Spinal cord (tissue), 10 donors: ENCODE data around the gene NOB1. TPM values are rescaled to one million over a fixed set of nuclear protein-coding genes. Genes with fewer than 3 reads are reported as not detected.
A peak's percentile ranks its signal among the peaks of the same experiment; 100 is the strongest.

Source experiments
- DNase-seq, 6 donors: peaks; one replicate each; pipeline versions ENCODE4 v3.0.0 to v3.0.0-alpha.2; 2013 to 2015; ENCODE audit warnings: low spot score in 6 of 6, low read depth in 4 of 6
- H3K27ac ChIP-seq: one replicate; pipeline ENCODE4 v1.5.1; 2013; ENCODE audit warnings: low read depth, low read length, control low read depth
- H3K27me3 ChIP-seq: one replicate; pipeline ENCODE4 v1.6.1; 2013; ENCODE audit warnings: low read length; ENCODE audit not compliant: control insufficient read depth, insufficient read depth
- H3K36me3 ChIP-seq: one replicate; pipeline ENCODE4 v1.6.1; 2013; ENCODE audit warnings: low read length; ENCODE audit not compliant: control insufficient read depth, insufficient read depth
- H3K4me1 ChIP-seq: one replicate; pipeline ENCODE4 v1.6.1; 2013; ENCODE audit warnings: low read length; ENCODE audit not compliant: control insufficient read depth, insufficient read depth
- H3K4me3 ChIP-seq: one replicate; pipeline ENCODE4 v1.5.1; 2013; ENCODE audit warnings: low read depth, low read length, control low read depth
- H3K9me3 ChIP-seq: one replicate; pipeline ENCODE4 v1.6.1; 2013; ENCODE audit warnings: low read length; ENCODE audit not compliant: control insufficient read depth, insufficient read depth
- WGBS: methylation state at CpG from one replicate; pipeline ENCODE4 v1.1.5; 2013; ENCODE audit warnings: missing lambda C conversion rate; ENCODE audit not compliant: insufficient coverage; 5-methylcytosine and 5-hydroxymethylcytosine counted together
- polyA plus RNA-seq, 2 donors: library from polyadenylated mRNA; unstranded; fragments of 120-200 nt; gene quantifications; one replicate each; pipeline ENCODE4 v1.2.1, GENCODE V29; 2013; ENCODE audit not compliant: insufficient read length in 2 of 2
- total RNA-seq, 2 donors: library from RNA; depleted of rRNA in 1 of 2; stranded (reverse); fragments of 120-200 nt in 1 of 2; fragments of >200 nt in 1 of 2; gene quantifications; one replicate each; pipeline versions ENCODE4 v1.2.3 to v1.2.4, GENCODE V29; 2013 to 2014
- donor health status: healthy.

The NOB1 gene
- total and polyA plus RNA-seq, 4 donors = 10.8 to 38.7 (median 22.9) TPM

DNA sequence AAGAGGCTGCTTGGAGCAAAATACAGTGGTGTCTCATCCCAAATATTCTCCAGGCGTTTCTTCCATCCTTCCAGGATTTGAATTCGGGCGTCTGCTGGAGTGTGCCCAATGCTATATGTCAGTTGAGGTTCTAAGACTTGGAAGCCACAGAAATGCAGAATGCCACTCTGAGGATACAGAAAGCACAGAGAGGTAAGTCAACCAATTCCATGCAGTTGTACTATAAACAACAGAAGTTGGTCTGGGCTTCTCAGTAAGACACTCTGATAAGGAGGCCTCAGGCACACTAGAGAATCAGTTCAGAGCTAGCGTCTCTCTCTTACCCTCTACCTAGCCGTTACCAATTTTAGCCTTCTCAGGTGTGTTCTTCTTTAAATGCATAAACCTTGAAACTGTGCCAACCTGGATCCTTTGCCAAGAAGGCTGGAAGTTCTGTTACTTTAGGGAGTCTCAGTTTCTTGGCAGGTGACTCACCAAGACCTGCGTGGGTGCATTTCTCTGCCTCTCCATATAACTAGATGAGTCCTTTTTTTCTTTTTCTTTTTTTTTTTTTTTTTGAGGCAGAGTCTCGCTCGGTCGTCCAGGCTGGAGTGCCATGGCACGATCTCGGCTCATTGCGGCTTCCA, 43.5 kb downstream of the NOB1 start:
- Histone ChIP-seq H3K4me3 (no peak overlapping the region), H3K36me3 (peaks cover 24% of the 10 kb centered on the region), H3K27me3 (no peaks in the 10 kb centered on the region), H3K4me1 (no peaks in the 10 kb centered on the region), H3K9me3 (no peaks in the 10 kb centered on the region), H3K27ac (no peak overlapping the region)
- DNase-seq = peak in 1 of 6 donors; percentile 9
- 93% methylated on average over 8 of the region's 12 CpGs for WGBS

- no peaks in the 10 kb centered on the region for H3K4me1 ChIP-seq
- H3K36me3 ChIP-seq = peaks cover 16% of the 10 kb centered on the region
- DNase-seq = peak; percentile 36 to 92 (median 43)
- no peaks in the 10 kb centered on the region for H3K27me3 ChIP-seq
- no peak overlapping the region for H3K4me3 ChIP-seq
- H3K9me3 ChIP-seq = no peaks in the 10 kb centered on the region
- 30% methylated on average over 3 of the region's 5 CpGs for WGBS
- H3K27ac ChIP-seq = no peak overlapping the region
Observed at GRCh38 chr16:69709456-69710084, 45.2 kb downstream of the NOB1 start.

GRCh38 chr16:69707920-69708683, 46.6 kb downstream of the NOB1 start:
- H3K4me1 ChIP-seq = no peaks in the 10 kb centered on the region
- DNase-seq = no peak
- no peak overlapping the region for H3K4me3 ChIP-seq
- H3K27me3 ChIP-seq = no peaks in the 10 kb centered on the region
- H3K9me3 ChIP-seq = no peaks in the 10 kb centered on the region
- no peak overlapping the region for H3K27ac ChIP-seq
- 91% methylated on average over 9 of the region's 10 CpGs for WGBS
- peaks cover 16% of the 10 kb centered on the region for H3K36me3 ChIP-seq

GRCh38 chr16:69706975-69707340, 47.8 kb downstream of the NOB1 start:
- DNase-seq = no peak
- no peaks in the 10 kb centered on the region for H3K27me3 ChIP-seq
- no CpG with 5 or more reads among the region's 2 CpGs for WGBS
- no peaks in the 10 kb centered on the region for H3K4me1 ChIP-seq
- H3K9me3 ChIP-seq = no peaks in the 10 kb centered on the region
- H3K4me3 ChIP-seq = no peak overlapping the region
- no peak overlapping the region for H3K27ac ChIP-seq
- peaks cover 6% of the 10 kb centered on the region for H3K36me3 ChIP-seq

GRCh38 chr16:69706256-69706974, 48.3 kb downstream of the NOB1 start:
- no CpG with 5 or more reads among the region's 1 CpG for WGBS
- Histone ChIP-seq H3K4me3 (no peak overlapping the region), H3K36me3 (peaks cover 6% of the 10 kb centered on the region), H3K27me3 (no peaks in the 10 kb centered on the region), H3K9me3 (no peaks in the 10 kb centered on the region), H3K27ac (no peak overlapping the region), H3K4me1 (no peaks in the 10 kb centered on the region)
- no peak for DNase-seq

- DNase-seq = no peak
- Histone ChIP-seq H3K4me1 (no peaks in the 10 kb centered on the region), H3K27me3 (no peaks in the 10 kb centered on the region), H3K27ac (no peak overlapping the region), H3K36me3 (peaks cover 10% of the 10 kb centered on the region), H3K9me3 (no peaks in the 10 kb centered on the region), H3K4me3 (no peak overlapping the region)
- WGBS = no CpG with 5 or more reads among the region's 2 CpGs
Observed at GRCh38 chr16:69703638-69704037, 51.1 kb downstream of the NOB1 start.

DNA sequence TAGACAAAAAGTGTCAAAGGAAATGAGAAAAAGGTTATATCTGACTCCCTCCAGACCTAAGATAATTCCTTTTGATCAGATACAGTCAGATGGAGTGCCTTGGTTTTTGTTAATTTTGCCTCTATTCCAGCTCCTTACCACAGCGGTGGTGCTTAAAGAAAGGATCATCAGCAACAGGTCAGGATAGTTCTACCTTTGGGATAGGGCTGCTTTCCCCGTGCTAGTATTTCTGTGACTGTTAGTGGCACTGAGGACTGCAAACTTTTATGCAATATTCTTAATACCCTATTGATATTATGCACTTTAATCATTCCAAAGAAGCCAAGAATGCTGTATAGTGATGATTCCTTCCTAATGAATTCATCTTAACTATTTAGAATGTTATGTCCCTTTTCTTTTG, 52.9 kb downstream of the NOB1 start:
- DNase-seq = no peak
- Histone ChIP-seq H3K4me1 (no peaks in the 10 kb centered on the region), H3K9me3 (no peaks in the 10 kb centered on the region), H3K27me3 (no peaks in the 10 kb centered on the region), H3K36me3 (peaks cover 4% of the 10 kb centered on the region), H3K4me3 (no peak overlapping the region), H3K27ac (no peak overlapping the region)
- WGBS = no CpG with 5 or more reads among the region's 2 CpGs

- H3K9me3 ChIP-seq = no peaks in the 10 kb centered on the region
- H3K4me1 ChIP-seq = no peaks in the 10 kb centered on the region
- DNase-seq = peak in 1 of 6 donors; percentile 12
- H3K4me3 ChIP-seq = no peak overlapping the region
- H3K27me3 ChIP-seq = no peaks in the 10 kb centered on the region
- H3K36me3 ChIP-seq = peaks cover 4% of the 10 kb centered on the region
- no peak overlapping the region for H3K27ac ChIP-seq
Observed at GRCh38 chr16:69701452-69701851, 53.3 kb downstream of the NOB1 start.

DNA sequence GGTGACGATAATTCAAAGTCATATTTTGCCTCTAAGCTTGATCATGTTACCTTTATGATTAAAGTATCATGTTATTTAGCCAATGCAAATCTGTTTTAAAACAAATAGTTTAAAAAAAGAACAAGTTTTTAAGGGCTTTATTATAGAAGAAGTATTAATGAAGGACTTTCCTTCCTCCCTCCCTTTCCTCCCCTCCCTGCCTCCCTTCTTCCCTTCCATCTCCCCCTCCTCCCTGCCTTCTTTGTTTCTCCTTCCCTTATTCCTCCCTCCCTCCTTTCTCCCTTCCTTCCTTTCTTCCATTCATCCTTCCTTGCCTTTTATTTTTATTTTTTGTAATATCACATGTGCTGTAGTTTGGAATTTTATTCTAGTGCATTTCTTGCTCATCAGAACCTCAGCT, 54.8 kb downstream of the NOB1 start:
- no peak overlapping the region for H3K27ac ChIP-seq
- H3K27me3 ChIP-seq = no peaks in the 10 kb centered on the region
- no CpG with 5 or more reads among the region's 1 CpG for WGBS
- H3K4me1 ChIP-seq = no peaks in the 10 kb centered on the region
- DNase-seq = no peak
- H3K4me3 ChIP-seq = no peak overlapping the region
- peaks cover 6% of the 10 kb centered on the region for H3K36me3 ChIP-seq
- no peaks in the 10 kb centered on the region for H3K9me3 ChIP-seq
